Measurements from ENCODE around the gene BAMBI. TPM values are rescaled to one million over a fixed set of nuclear protein-coding genes. Genes with fewer than 3 reads are reported as not detected.

BAMBI gene, protein sequence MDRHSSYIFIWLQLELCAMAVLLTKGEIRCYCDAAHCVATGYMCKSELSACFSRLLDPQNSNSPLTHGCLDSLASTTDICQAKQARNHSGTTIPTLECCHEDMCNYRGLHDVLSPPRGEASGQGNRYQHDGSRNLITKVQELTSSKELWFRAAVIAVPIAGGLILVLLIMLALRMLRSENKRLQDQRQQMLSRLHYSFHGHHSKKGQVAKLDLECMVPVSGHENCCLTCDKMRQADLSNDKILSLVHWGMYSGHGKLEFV
- 1 to 10 TPM; 2.5 to 2.9 TPM for total RNA-seq
- polyA plus RNA-seq (2013, experiment 1 of 2): not detected
- polyA plus RNA-seq (2013, experiment 2 of 2): 0.34 TPM
- total RNA-seq: 0 to 6.8 (median 0.45) reads per million in 172 experiments

DNA sequence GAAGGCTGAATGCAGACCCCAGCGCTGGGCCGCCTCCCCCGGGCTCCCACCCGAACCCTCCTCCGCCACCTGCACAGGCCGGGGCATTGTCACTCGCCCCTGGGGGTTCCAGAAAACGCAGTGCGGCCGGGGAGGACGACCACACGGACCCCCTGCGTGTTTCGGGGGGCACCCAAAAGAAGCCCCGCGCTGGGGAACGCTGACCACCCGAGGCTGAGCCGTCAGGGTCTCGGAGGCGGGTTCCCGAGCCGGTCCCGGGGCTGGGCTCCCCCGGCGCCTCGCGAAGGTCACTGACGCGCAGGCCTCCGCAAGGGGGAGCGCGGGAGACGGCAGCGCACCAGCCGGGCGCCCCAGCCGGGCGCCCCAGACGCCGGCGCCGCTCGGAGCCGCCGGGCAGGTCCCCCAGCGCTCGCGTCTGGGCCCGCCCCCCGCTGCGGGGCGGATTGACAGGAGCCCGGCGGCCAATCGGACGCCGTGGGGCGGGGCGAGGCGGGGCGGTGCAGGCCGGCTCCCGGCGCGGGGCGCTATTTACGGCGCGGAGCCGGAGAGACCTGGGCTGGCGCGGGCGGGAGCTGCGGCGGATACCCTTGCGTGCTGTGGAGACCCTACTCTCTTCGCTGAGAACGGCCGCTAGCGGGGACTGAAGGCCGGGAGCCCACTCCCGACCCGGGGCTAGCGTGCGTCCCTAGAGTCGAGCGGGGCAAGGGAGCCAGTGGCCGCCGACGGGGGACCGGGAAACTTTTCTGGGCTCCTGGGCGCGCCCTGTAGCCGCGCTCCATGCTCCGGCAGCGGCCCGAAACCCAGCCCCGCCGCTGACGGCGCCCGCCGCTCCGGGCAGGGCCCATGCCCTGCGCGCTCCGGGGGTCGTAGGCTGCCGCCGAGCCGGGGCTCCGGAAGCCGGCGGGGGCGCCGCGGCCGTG, at the start of gene BAMBI:
BAMBI (plus strand) TSS at position 554 of the 920 bp plus-strand sequence. CDS start 377 bp downstream, outside the sequence.
- Histone ChIP-seq H3K27ac (ENCODE audit: low read depth in 1 of 2, low read length in 2 of 2) (no peak within 1 kb of the TSS), H3K4me3 (ENCODE audit: low read length) (peak within 1 kb of the TSS; percentile 59), H3K4me1 (ENCODE audit: insufficient read depth, low read length) (peaks cover 27% of the 10 kb centered on the region), H3K36me3 (ENCODE audit: insufficient read depth, low read length) (no peaks in the 10 kb centered on the region), H3K9me3 (ENCODE audit: control insufficient read depth in 1 of 2, insufficient read depth in 1 of 2, low read length in 2 of 2) (peaks cover 0 to 3% of the 10 kb centered on the region in 2 experiments), H3K27me3 (ENCODE audit: control insufficient read depth in 1 of 2, insufficient read depth in 2 of 2, low read length in 2 of 2) (peaks cover 48 to 70% of the 10 kb centered on the region in 2 experiments)
- Mint-ChIP-seq H3K36me3 (ENCODE audit: low read depth) (no peaks in the 10 kb centered on the region), H3K4me1 (ENCODE audit: low read depth) (peaks cover 31% of the 10 kb centered on the region), H3K27me3 (peaks cover 82% of the 10 kb centered on the region), H3K4me3 (peak within 1 kb of the TSS; percentile 85), H3K9me3 (no peaks in the 10 kb centered on the region), H3K27ac (no peak within 1 kb of the TSS)
- intact Hi-C loops (cut with DNase I, micrococcal nuclease): loop anchor here (5.0 kb wide), 3 partner anchors 145 to 1005 kb away; partner anchors contain the start of gene WAC (in 1 of the 2)
- ChIA-PET POLR2A (interaction anchor here (1.1 kb wide), 1 partner anchor 145 kb away, joined by 3 read pairs; the partner anchor contains the start of gene WAC), CTCF (interaction anchor here (1.2 to 3.6 kb wide), 3 partner anchors 9 to 709 kb away, joined by 3 to 12 read pairs (median 4); no protein-coding TSS in a partner anchor)
- DNase-seq: peak; percentile 72 to 96 (median 86)
- TF ChIP-seq, protein P1, sequence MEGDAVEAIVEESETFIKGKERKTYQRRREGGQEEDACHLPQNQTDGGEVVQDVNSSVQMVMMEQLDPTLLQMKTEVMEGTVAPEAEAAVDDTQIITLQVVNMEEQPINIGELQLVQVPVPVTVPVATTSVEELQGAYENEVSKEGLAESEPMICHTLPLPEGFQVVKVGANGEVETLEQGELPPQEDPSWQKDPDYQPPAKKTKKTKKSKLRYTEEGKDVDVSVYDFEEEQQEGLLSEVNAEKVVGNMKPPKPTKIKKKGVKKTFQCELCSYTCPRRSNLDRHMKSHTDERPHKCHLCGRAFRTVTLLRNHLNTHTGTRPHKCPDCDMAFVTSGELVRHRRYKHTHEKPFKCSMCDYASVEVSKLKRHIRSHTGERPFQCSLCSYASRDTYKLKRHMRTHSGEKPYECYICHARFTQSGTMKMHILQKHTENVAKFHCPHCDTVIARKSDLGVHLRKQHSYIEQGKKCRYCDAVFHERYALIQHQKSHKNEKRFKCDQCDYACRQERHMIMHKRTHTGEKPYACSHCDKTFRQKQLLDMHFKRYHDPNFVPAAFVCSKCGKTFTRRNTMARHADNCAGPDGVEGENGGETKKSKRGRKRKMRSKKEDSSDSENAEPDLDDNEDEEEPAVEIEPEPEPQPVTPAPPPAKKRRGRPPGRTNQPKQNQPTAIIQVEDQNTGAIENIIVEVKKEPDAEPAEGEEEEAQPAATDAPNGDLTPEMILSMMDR (IDR thresholded peaks at IDR 0.05): peak; percentile 62
- ATAC-seq (ENCODE audit: poor library complexity): peak; percentile 96

DNA sequence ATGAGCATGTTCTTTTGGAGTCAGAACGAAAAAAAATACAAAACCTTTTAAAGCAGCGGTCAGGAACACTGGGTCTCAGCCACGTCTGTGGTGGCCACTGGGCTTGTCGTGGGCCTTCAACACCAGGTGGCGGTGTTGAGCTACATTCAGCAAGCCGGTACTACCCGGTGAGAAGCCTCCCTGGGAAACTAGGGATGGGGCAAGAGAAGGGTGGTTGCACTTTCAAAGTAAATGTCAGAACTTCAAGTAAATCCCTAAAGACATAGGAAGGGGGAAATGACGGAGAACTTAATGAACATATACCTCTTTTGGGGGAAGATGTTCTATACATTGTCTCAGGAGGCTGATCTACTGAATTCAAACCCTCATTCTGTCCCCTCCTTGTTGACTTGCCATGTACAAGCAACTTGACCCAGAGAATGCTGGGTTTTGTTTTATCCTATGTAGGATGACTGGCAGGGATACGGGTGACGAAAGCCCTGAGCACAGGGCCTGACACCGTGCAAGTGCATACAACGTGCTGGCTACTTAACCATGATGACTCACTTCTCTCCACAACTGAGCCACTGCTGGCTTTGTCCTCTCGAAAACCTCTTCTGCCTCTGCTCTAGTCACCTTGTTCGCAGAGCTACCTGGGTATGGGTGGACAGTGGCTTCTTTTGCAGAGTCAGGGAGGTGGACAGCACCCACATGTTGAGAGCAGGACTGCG, 49.0 kb upstream of the BAMBI start:
- peaks cover 37% of the 10 kb centered on the region for H3K27me3 Mint-ChIP-seq
- H3K27ac Mint-ChIP-seq: no peak overlapping the region
- H3K9me3 ChIP-seq (ENCODE audit: control insufficient read depth in 1 of 2, insufficient read depth in 1 of 2, low read length in 2 of 2): no peaks in the 10 kb centered on the region

More for the DNA sequence above, 49.0 kb upstream of the BAMBI start:
- Mint-ChIP-seq H3K36me3 (ENCODE audit: low read depth) (peaks cover 3% of the 10 kb centered on the region), H3K4me3 (no peak overlapping the region), H3K9me3 (no peaks in the 10 kb centered on the region), H3K4me1 (ENCODE audit: low read depth) (peaks cover 12% of the 10 kb centered on the region)
- ChIA-PET CTCF (interaction anchor here (0.6 to 1.9 kb wide), 9 partner anchors 8 to 364 kb away, joined by 3 to 6 read pairs (median 3); no protein-coding TSS in a partner anchor), POLR2A (no interaction called here)
- peaks cover 4% of the 10 kb centered on the region for H3K4me1 ChIP-seq (ENCODE audit: insufficient read depth, low read length)
- H3K27ac ChIP-seq (ENCODE audit: low read depth in 1 of 2, low read length in 2 of 2): no peak overlapping the region
- intact Hi-C loops (cut with DNase I, micrococcal nuclease): no loop called here
- no peaks in the 10 kb centered on the region for H3K36me3 ChIP-seq (ENCODE audit: insufficient read depth, low read length)
- no peak overlapping the region for H3K4me3 ChIP-seq (ENCODE audit: low read length)
- ATAC-seq (ENCODE audit: poor library complexity): peak; percentile 81
- DNase-seq: peak; percentile 37 to 79 (median 54)
- TF ChIP-seq, protein P1 (IDR thresholded peaks at IDR 0.05): peak; percentile 85
- peaks cover 2 to 3% of the 10 kb centered on the region in 2 experiments for H3K27me3 ChIP-seq (ENCODE audit: control insufficient read depth in 1 of 2, insufficient read depth in 2 of 2, low read length in 2 of 2)
